ENCODE data around the gene CDKL2. TPM values are rescaled to one million over a fixed set of nuclear protein-coding genes. Genes with fewer than 3 reads are reported as not detected.

CDKL2 gene
- total and polyA plus RNA-seq, 2 donors (not counting 1 experiment from before 2014, with no cell fraction given): 0.40 to 2.3 TPM

DNA sequence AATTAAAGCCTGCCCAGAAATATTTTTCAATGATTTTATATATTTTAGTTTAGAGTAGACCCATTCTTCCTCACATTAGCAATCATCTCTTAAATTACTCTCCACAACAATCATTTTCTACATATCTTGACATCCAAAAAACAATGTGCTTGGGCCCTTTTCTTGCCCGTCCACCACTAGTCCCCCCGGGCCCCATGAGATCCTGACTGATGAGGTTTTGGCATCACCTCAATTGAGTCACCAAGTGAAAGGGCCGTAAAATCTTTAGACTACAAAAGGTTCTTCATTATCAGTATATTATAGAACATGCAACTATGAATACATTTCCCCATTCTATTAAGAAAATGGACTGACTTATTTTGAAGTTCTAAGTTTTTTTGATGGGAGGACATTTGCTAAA, 4.0 kb upstream of the CDKL2 start:
- Histone ChIP-seq H3K9me3 (ENCODE audit: control insufficient read depth, insufficient read depth, low read depth, low read length) (no peaks in the 10 kb centered on the region), H3K4me1 (ENCODE audit: control insufficient read depth, extremely low read depth, insufficient read depth, low read length) (peaks cover 4% of the 10 kb centered on the region), H3K27me3 (ENCODE audit: control insufficient read depth, insufficient read depth, low read length) (no peaks in the 10 kb centered on the region), H3K79me2 (ENCODE audit: control insufficient read depth, insufficient read depth, low read length) (no peaks in the 10 kb centered on the region), H4K20me1 (ENCODE audit: control insufficient read depth, extremely low read depth, insufficient read depth, low read length) (no peaks in the 10 kb centered on the region), H3K27ac (ENCODE audit: insufficient read depth, low read length) (no peak overlapping the region), H3K4me3 (replicated peaks in 1 of 4; ENCODE audit: control extremely low read depth in 1 of 4, insufficient read depth in 1 of 4, low read depth in 3 of 4, low read length in 4 of 4) (no peak overlapping the region), H2AFZ (ENCODE audit: low read length) (no peak overlapping the region), H3K36me3 (ENCODE audit: control insufficient read depth, insufficient read depth, low read length) (no peaks in the 10 kb centered on the region), H3K4me2 (ENCODE audit: extremely low read depth, insufficient read depth, low read length) (no peak overlapping the region), H3K9ac (ENCODE audit: insufficient read depth, low read length) (no peak overlapping the region)
- peak in 1 of 2 donors; percentile 41 for DNase-seq (ENCODE audit: low read depth in 2 of 2)
- no peak for TF ChIP-seq EZH2 (IDR thresholded peaks at IDR 0.05; ENCODE audit: low read length, missing control alignments)
- TF ChIP-seq, protein P1, sequence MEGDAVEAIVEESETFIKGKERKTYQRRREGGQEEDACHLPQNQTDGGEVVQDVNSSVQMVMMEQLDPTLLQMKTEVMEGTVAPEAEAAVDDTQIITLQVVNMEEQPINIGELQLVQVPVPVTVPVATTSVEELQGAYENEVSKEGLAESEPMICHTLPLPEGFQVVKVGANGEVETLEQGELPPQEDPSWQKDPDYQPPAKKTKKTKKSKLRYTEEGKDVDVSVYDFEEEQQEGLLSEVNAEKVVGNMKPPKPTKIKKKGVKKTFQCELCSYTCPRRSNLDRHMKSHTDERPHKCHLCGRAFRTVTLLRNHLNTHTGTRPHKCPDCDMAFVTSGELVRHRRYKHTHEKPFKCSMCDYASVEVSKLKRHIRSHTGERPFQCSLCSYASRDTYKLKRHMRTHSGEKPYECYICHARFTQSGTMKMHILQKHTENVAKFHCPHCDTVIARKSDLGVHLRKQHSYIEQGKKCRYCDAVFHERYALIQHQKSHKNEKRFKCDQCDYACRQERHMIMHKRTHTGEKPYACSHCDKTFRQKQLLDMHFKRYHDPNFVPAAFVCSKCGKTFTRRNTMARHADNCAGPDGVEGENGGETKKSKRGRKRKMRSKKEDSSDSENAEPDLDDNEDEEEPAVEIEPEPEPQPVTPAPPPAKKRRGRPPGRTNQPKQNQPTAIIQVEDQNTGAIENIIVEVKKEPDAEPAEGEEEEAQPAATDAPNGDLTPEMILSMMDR (conservative IDR thresholded peaks at IDR 0.05 in 1 of 2, IDR thresholded peaks at IDR 0.05 in 1 of 2; ENCODE audit: low read depth in 1 of 2, low read length in 2 of 2): no peak

DNA sequence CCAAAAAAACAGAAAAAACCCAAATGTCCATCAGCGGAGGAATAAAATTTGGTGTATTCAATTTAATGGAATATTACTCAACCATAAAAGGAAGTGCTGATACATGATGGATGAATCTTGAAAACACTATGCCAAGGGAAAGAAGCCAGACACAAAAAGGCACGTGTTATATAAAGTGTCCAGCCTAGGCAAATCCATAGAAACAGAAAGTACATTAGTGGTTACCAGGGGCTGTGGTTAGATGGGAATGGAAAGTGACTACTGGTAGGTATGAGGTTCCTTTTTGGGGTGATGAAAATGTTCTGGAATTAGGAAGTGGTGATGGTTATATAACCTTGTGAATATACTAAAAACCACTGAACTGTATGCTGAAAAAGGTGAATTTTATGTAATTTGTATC, 3.5 kb upstream of the CDKL2 start:
- Histone ChIP-seq H3K27me3 (ENCODE audit: control insufficient read depth, insufficient read depth, low read length) (no peaks in the 10 kb centered on the region), H3K9me3 (ENCODE audit: control insufficient read depth, insufficient read depth, low read depth, low read length) (no peaks in the 10 kb centered on the region), H3K9ac (ENCODE audit: insufficient read depth, low read length) (no peak overlapping the region), H3K4me2 (ENCODE audit: extremely low read depth, insufficient read depth, low read length) (no peak overlapping the region), H4K20me1 (ENCODE audit: control insufficient read depth, extremely low read depth, insufficient read depth, low read length) (no peaks in the 10 kb centered on the region), H3K4me3 (replicated peaks in 1 of 4; ENCODE audit: control extremely low read depth in 1 of 4, insufficient read depth in 1 of 4, low read depth in 3 of 4, low read length in 4 of 4) (no peak overlapping the region), H2AFZ (ENCODE audit: low read length) (no peak overlapping the region), H3K36me3 (ENCODE audit: control insufficient read depth, insufficient read depth, low read length) (no peaks in the 10 kb centered on the region), H3K27ac (ENCODE audit: insufficient read depth, low read length) (no peak overlapping the region), H3K79me2 (ENCODE audit: control insufficient read depth, insufficient read depth, low read length) (no peaks in the 10 kb centered on the region), H3K4me1 (ENCODE audit: control insufficient read depth, extremely low read depth, insufficient read depth, low read length) (peaks cover 4% of the 10 kb centered on the region)
- TF ChIP-seq, protein P1 (conservative IDR thresholded peaks at IDR 0.05 in 1 of 2, IDR thresholded peaks at IDR 0.05 in 1 of 2; ENCODE audit: low read depth in 1 of 2, low read length in 2 of 2): no peak
- TF ChIP-seq EZH2 (IDR thresholded peaks at IDR 0.05; ENCODE audit: low read length, missing control alignments): no peak
- DNase-seq (ENCODE audit: low read depth in 2 of 2): peak; percentile 24 to 85

DNA sequence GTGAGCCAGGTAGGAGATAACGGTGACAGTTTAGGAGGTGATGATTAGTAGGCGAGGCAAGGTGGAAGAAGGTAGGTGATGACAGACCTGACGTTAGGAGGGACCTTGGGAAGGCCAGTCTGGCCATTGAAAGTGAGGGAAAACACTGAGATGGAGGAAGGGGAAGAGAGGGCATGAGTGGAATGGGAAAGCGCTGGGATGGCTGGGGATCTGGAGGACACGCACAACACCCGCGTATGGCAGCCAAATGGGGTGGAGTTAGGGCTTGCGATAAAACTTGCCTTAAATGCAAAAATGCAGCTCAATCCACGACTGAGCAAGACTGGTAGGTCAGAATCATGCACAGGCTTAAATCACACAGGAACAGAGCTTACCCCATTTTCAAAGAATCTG, 605 bp upstream of the CDKL2 start:
- peak overlapping the region; percentile 35 to 76 (median 58) for H3K4me3 ChIP-seq (replicated peaks in 1 of 4; ENCODE audit: control extremely low read depth in 1 of 4, insufficient read depth in 1 of 4, low read depth in 3 of 4, low read length in 4 of 4)
- H3K9ac ChIP-seq (ENCODE audit: insufficient read depth, low read length): peak overlapping the region; percentile 33
- H2AFZ ChIP-seq (ENCODE audit: low read length): peak overlapping the region; percentile 94
- H3K27me3 ChIP-seq (ENCODE audit: control insufficient read depth, insufficient read depth, low read length): no peaks in the 10 kb centered on the region
- TF ChIP-seq EZH2 (IDR thresholded peaks at IDR 0.05; ENCODE audit: low read length, missing control alignments): no peak
- TF ChIP-seq, protein P1 (conservative IDR thresholded peaks at IDR 0.05 in 1 of 2, IDR thresholded peaks at IDR 0.05 in 1 of 2; ENCODE audit: low read depth in 1 of 2, low read length in 2 of 2): no peak
- H3K27ac ChIP-seq (ENCODE audit: insufficient read depth, low read length): no peak overlapping the region
- H3K79me2 ChIP-seq (ENCODE audit: control insufficient read depth, insufficient read depth, low read length): no peaks in the 10 kb centered on the region
- H4K20me1 ChIP-seq (ENCODE audit: control insufficient read depth, extremely low read depth, insufficient read depth, low read length): no peaks in the 10 kb centered on the region
- H3K9me3 ChIP-seq (ENCODE audit: control insufficient read depth, insufficient read depth, low read depth, low read length): no peaks in the 10 kb centered on the region
- H3K36me3 ChIP-seq (ENCODE audit: control insufficient read depth, insufficient read depth, low read length): no peaks in the 10 kb centered on the region
- H3K4me2 ChIP-seq (ENCODE audit: extremely low read depth, insufficient read depth, low read length): peak overlapping the region; percentile 98
- peaks cover 2% of the 10 kb centered on the region for H3K4me1 ChIP-seq (ENCODE audit: control insufficient read depth, extremely low read depth, insufficient read depth, low read length)
- no peak for DNase-seq (ENCODE audit: low read depth in 2 of 2)
